Stimulated activated CD8-positive, alpha-beta memory T cell treated with anti-CD3 and anti-CD28 coated beads, Interleukin-7, amount 100 ng/mL, for 4 hours (primary cell): ENCODE results near the gene TCP11L2.

ENCODE experiments used
- DNase-seq, 2 donors: peaks; one replicate each; pipeline ENCODE4 v3.0.0-alpha.2; 2020; ENCODE audit warnings: low read depth in 2 of 2

Gene TCP11L2

GRCh38 chr12:106302401-106303201 is at the start of gene TCP11L2:
TSS of gene TCP11L2 (plus strand) at chr12:106302733. CDS start at chr12:106311076, 8,343 bp downstream.
- peak; percentile 77 to 85 for DNase-seq

- DNase-seq = no peak
These were observed 47.8 kb upstream of the TCP11L2 start for GRCh38 chr12:106254724-106255123.

- DNase-seq = no peak
These were observed 47.0 kb upstream of the TCP11L2 start for GRCh38 chr12:106255493-106255892.

DNA sequence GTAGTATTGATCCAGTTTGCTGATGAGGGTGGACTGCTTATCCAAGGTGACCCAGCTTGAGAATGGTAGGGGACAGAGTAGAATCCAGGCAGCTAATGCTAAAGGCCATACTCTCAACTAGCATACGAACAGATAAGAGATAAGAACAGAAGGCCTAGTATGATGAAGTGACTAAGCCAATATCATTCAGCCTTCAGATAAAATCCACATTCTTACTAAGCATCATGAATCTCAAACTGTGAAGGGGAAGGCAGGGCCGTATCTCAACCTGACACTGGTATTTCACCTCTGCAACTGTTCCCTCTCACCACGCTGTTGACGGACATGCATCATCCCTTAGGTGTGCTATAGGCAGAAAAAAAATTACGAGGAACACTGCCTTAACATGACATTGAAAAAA is 46.6 kb upstream of the TCP11L2 start:
- DNase-seq = no peak

- no peak for DNase-seq
These were observed 46.0 kb upstream of the TCP11L2 start for GRCh38 chr12:106256524-106256923.

DNA sequence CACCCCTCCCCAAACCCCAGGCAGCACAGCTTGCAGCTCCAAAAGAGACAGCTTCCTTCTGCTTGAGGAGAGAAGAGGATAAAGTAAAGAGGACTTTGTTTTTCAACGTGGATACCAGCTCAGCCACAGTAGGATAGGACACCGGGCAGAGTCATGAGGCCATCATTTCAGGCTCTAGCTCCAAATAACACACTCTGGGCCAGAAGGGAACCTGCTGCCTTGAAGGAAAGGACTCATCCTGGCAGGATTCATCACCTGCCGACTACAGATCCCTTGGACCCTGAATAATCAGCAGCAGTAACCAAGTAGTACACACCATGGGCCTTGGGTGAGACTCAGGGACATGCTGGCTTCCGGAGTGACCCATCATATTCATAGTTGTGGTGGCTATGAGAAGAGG is 44.3 kb upstream of the TCP11L2 start:
- DNase-seq = no peak

DNA sequence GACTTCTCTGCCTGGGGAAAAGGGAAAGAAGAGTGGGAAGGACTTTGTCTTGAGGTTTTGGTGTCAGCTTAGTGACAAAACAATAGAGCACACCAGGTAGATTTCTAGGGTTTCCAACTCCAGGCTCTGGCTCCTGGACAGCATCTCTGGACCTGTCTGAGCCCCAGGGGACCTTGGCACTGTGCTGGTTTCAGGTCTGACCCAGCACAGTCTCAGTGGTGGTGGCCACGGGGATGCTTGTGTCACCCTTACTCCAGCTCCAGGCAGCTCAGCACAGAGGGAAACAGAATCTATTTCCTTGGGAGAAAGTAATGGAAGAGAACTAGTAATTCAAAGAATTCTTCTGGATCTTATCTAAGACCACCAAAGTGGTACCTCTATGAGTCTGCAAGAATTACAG is 43.6 kb upstream of the TCP11L2 start:
- DNase-seq = no peak

- DNase-seq = no peak
These were observed 37.4 kb upstream of the TCP11L2 start for GRCh38 chr12:106265116-106265515.

DNA sequence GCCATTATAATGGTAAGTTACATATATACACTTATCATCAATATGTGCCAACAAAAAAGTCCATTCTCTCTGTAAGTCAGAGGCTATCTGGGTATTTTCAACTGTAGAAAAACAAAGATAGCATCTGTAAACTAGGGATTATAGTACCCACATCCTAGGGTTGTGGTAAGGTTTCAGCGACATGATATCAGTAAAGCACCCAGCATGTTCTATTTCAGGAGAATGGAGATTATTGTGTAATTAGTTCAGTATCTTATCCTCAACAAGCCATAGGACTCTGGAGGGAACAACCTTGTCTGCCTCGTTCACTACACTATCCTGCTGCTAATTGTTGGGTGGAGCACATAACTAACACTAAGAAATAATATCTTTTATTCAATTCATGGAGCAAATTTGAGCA is 35.0 kb upstream of the TCP11L2 start:
- no peak for DNase-seq

DNA sequence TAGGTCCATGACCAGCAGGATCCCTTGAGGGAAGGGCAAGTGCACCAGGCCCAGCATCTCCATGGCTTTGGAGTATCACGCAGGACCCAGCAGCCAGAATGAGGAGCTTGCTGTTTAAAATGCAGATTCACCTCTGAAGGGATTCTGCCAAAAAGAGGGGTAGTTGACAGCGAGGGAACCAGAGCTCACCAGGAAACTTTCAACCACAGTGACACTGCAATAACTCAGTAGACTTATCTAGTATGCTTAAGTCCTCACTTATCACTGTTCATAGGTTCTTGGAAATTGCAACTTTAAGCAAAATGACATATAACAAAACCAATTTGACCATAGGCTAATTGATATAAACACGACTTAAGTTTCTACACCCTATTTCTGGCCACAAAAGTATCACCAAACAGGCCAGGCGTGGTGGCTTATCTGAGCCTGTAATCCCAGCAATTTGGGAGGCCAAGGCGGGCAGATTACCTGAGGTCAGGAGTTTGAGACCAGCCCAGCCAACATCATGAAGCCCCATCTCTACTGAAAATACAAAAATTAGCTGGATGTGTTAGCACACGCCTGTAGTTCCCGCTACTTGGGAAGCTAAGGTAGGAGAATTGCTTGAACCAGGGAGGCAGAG is 33.3 kb upstream of the TCP11L2 start:
- no peak for DNase-seq

- no peak for DNase-seq
These were observed 30.7 kb upstream of the TCP11L2 start for GRCh38 chr12:106271575-106272505.

GRCh38 chr12:106273491-106273890 is 29.0 kb upstream of the TCP11L2 start:
- DNase-seq = no peak

- DNase-seq = no peak
These were observed 28.5 kb upstream of the TCP11L2 start for GRCh38 chr12:106274012-106274411.

DNA sequence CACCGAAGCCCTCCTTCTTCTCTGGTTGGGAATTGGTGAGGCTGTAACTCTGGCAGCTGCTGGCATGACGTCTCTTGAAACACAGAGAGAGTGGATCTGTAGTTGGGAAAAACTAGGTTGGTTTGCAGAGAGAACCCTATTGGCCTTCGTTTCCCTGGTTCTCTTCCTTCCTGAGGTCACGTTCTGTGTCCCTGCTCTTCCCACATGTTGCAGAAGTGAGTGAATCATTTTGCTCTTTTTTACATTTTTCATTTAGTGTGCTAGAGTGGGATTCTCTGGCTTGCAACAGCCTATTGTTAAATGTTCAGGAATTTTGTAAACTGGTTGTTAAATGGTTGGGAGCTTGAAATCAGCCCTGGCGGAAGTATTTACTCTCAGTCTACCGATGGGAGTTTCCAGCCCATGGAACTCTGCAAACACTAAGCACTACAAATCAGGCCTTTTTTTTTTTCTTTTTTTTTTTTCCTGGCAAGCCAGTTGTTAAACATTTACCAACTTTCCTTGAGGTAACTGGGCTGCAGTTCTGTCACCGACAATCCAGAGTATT is 27.9 kb upstream of the TCP11L2 start:
- no peak for DNase-seq

GRCh38 chr12:106275458-106275857 is 27.1 kb upstream of the TCP11L2 start:
- DNase-seq = no peak

DNA sequence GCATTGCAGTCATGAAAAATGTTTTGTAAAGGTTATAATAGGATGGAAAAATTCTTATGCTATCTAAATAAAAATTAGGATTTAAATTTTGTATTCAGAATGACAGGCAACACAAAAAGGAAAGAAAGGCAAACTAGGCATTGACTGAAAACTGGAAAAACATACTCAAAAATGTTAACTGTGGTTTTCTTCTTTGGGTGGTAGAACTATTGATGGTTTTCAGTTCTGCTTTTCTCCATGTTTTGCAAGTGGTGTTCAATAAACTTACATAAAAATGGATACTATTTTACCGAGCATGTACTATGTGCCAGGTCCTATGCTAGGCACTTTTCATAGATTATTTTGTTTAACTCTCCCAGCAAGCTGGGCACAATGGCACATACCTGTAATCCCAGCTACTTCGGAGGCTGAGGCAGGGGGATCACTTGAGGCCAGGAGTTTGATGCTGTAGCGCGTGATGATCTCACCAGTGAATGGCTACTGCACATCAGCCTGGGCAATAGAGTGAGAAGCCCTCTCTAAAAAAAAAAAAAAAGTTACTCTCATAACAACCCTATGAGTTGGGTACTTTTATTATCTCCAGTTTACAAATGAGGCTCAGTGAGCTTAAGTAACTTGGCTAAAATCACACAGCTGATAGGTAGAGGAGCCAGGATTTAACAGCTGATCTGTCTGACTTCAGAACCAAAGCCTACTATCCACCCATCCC is 26.3 kb upstream of the TCP11L2 start:
- DNase-seq = no peak

GRCh38 chr12:106280106-106280505 is 22.4 kb upstream of the TCP11L2 start:
- no peak for DNase-seq

- DNase-seq = no peak
These were observed 21.3 kb upstream of the TCP11L2 start for GRCh38 chr12:106281056-106281782.

GRCh38 chr12:106281804-106282203 is 20.7 kb upstream of the TCP11L2 start:
- no peak for DNase-seq

- peak; percentile 8 to 21 for DNase-seq
These were observed 20.0 kb upstream of the TCP11L2 start for GRCh38 chr12:106282457-106283097.
